NCI-H2227 (cell line): Measurements from ENCODE around the gene CERS6.

ENCODE experiments used
- DNase-seq: peaks from one replicate; lab custom pipeline; 2025; ENCODE audit not compliant: unreplicated experiment; lab: John Stamatoyannopoulos, UW

Gene CERS6

DNA sequence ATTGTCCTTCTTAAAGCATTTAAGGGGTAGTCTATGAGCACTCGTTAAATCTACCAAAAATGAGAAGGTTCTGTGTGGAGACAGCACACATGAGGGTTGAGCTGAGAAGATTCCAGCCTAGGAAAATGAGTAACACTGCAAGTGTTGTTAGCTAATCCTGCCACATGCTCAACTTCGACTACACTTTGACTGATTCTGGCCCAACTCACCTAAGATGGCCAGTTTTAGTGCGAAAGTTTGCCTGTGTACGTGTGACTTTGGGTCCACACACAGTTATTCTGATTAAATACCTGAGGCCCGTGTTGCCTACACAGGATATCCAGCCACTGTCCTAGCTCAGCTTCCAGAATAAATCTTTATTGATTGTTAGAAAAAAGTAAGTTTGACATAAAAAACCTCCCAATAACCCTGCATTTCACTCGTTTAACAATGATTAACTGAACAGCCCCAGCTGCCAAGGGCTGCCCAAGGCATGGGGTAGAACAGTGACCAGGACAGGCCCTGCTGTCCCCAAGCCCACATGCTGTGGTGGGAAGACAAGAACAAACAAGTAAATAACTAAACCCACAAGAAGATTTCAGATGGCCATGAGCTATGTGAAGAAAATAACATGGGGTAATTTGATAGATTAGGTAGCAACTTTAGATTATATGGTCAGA, 14.7 kb upstream of the CERS6 start:
- DNase-seq = no peak

DNA sequence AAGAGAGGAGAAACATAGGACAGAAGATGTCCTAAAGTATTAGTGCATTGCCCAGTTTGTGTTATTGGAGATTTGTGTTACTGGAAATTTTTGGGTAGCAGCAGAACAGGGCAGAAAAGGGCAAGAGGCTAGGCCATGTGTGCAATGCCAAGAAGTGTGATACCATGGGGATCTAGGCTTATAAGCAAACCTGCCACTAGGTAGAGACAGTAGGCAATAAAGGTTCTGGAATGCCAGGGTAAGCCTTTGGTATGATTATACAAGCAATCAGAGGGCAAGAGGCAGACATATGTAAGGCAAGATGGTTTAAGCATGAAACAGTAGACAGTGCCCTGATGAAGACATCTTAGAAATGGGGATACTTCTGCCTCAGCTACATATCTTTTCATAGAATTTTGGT, 12.3 kb upstream of the CERS6 start:
- DNase-seq = no peak

DNA sequence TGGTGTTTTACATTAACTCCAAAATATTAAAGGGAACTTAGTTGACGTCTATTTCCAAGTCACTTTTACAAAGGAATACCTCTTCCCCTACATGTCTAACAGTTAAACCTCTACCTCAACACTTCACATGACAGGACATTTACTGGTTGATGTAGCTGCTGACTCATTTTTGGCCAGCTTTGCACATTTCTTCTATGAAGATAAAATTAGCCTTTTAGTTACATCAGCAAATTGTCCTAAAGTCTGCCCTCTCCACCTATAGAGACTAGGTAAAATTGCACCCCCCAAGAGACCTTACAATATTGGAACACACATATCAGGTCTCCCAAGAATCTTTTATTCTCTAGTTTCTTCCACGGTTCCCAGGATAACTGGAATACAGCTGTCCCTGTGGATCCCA, 10.1 kb upstream of the CERS6 start:
- no peak for DNase-seq

DNA sequence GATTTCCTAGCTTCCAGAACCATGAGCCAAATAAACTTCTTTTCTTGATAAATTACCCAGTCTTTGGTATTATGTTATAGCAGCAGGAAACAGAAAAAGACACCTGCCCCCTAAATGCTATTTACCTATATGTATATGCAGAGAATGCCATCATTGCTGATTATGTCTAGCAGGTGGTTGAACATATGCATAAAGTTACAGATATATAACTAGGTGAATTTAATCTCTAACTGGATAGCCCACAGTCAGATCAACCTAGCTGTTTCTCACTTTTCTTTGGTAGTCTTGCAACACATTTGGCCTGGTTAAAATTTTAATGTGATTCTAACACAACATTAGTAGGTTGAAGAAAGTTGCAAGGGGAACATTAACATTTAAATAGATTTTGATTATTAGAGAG, 7.1 kb upstream of the CERS6 start:
- DNase-seq = no peak

DNA sequence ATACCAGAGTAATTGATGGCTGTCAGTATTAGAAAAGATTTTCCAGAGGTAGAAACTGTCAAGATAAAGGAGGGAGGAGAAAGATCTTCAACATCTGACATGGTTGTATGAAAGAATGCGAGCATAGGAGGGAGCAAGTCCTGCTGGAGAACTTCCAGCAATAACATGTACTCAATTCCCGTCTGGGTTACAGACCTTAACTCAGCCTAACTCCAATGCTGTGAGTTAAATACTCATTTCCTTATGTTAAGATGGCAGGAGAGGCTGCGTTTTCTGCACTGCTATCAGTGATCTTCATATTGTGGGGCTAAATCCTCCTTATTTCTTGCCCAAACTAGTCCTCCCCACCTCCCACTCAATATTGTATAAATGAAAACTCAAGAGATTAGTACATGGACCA, 6.7 kb upstream of the CERS6 start:
- no peak for DNase-seq

DNA sequence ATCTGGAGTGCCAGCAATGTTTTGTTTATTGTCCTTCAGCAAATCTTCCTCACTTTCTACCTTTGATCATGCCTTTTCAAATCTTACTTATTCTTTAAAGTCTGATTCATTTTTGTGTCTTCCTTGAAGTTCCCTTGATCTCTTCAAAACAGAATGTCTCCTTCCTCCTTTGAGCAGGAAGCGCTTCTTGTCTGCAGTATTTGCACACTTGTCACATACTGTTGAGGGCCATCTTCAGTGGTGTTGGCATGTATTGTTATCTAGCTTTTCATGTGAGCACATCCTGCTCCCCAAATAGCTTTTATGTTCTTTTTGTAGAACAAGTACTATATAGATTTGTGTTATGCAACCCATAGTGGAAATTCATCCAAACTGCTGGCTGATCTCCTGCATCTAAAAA, 5.9 kb upstream of the CERS6 start:
- no peak for DNase-seq

DNA sequence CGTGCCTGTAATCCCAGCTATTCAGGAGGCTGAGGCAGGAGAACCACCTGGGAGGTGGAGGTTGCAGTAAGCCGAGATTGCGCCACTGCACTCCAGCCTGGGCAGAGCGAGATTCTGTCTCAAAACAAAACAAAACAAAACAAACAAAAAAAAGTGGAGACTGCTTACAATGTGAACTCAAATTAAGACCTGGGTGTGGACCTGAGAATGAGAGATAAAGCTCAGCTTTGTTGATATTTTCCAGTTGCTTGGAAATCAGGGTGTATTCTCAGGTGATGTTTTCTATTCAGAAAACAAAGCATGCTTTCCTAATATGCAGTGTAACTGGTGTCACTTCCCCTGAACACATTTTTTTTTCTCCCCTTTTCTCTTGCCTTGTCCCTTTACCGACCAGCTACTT, 5.3 kb upstream of the CERS6 start:
- DNase-seq = no peak

DNA sequence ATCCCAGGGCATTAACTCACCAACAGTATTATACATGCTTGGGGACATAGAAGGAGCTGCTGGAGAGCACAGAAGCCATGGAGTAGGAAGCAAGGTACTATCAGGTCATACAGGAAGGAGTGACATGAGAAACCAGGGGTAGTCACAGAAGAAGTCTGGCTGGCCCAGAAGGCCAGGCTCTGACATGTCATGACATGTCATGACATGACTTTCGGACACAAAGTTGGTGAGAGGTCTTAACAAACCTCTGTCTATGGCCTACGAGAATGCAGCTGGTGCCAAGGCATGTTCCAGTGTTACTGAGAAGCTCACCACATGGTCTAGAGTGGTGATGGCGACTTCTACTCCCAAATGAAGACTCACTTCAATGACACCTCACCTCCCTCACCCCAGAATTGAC, 3.3 kb upstream of the CERS6 start:
- DNase-seq = no peak

DNA sequence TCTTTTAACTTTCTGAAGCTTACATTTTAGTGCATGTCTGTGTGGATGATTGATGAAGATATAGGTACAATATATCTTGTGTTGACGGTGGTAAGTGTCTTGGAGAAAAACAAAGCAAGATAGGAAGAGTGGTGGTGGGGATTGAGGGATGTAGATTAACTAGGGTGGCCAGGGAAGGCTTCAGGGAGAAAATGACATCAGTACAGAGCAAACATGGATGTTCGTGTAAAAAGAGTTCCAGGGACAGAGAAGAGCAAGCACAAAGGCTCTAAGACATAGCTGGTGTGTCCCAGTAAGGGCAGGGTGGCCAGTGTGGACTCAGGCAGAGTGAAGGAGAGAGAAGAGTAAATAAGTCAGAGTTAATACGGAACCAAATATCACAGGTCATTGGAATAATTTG, 2.7 kb upstream of the CERS6 start:
- DNase-seq = no peak

DNA sequence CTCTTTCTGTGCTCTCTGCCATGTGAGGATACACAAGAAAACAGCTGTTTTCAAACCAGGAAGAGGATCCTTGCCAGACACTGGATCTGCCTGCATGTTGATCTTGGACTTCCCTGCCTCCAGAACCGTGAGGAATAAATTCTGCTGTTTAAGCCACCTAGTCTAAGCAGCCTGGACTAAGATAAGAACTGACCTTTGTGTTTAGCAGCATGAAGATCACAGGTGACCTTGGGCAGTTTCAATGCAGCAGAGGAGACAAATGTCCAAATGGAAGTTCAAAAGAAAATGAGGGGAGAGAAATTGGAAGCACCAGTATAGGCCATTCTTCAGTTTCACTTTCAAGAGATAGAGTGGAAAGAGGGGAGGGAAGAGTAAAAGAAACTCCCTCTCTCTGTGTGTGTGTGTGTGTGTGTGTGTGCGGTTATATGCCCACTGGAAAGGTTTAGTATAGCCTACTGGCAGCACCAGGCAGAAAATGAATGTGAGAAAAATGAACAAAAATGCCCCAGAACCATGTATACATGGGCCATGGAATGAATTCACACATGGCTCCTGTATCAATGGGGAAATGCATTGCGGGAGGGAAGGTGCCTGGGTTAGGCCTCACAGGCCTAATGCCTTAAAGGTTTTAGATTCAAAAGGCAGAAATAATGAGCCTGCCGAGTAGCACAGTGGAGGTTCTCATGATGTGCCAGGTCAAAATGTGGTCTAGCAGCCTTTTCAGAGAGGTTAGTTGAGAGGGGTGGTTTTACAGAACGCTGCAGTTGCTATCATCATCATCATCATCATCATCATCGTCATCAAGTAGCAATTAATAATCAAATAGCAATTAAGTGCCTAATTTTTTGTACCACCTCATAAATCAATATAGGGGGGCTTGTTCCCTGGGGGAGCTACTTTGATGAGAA, 1.1 kb upstream of the CERS6 start:
- DNase-seq = peak; percentile 17

DNA sequence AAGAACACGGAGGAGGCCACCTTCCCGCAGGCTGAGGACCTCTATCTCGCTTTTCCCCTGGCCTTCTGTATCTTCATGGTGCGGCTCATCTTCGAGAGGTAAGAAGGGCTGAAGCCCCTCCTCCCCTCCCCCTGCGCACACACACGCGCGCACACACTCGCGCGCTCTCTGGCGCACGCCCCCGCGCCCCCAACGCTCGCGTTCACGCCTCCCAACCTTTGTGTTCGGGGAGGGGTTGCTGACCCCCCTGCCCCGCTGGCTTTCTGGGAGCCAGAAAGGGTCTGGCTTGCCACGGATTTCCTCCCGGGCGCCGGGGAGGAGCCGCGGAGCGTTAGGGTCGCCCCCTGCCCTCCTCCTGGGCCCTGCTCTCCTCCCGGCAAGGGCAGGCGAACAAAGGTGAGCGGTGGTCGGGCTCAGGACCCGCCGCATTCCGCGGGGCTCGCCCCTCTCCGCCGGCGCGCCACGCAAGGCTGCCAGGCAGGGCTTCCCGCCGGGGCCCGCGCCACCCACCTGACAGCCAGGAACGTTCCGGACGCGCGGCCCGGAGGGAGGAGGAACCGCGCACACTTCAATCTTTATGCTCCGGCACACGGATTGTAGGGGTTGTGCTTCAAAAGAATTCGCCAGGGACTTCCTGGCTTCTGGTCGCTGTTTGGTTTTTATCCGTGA, 583 bp downstream of the CERS6 start:
- DNase-seq = peak; percentile 82

DNA sequence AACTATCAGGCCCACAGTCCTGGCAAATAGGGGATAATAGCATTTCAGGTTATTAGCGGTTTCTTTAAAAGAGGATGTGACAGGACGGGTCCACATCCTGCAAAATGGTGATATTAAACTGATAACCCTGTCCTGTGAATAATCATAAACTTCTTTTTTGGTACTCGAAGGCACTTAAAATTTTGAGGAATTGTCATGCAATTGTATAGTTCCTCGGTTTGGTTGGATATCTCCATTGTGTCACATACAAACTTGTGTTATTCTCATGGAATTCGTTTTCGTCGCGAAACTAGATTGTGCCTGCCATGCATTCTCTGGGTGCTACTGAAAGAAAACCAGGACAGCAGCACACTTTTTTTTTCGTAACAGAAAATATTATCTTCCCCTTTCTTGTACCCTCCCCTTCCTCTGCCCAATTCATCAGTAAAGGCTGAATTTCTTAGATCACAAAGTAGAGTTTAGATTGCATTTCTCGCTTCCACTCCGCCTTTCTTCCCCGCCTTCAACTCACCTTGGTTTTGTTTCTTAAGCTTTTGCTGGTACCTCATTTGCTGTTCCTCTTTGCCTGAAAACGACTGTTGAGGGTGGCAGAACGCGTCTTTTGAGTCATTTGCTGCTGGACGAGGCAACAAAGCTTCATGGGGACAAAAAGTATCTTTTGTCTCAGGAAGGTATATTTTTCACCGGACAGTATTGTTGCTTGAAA, 1.3 kb downstream of the CERS6 start:
- no peak for DNase-seq

DNA sequence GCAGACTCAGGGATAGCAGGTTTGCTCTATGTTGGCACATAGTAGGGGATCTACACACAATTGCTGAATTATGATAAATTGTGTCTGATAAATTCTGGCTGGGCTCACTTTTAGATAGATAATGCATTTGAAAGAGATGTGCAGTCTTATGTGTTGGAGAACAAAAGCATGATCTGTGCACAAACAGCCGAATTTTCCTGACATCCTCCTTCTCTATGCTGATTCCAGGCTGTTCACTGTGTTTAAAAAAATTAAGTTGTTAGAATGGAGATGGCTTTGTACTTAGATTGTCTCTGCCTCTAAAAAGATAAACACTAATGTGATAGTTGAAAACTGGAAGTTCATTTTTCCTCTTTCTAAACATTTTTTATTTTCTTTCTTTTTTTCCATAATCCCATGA, 2.1 kb downstream of the CERS6 start:
- no peak for DNase-seq

DNA sequence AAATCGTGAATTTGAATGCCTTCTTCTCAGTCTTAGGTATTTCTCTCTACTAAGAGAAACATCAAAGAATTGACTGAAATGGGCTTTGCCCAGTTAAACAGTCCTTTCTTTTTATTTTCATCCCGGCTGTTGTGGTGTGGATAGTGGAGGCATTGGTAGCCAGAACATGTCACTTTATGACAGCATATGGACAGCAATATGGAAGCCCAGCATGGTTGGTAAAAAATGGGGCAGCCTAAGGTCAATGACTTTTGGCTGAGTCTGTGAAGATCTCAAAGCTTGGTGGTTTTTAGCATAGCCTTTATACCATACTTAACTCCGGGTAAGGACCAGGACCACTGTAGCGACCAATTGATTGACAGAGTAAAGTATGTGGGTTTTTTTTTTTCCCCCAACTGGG, 3.2 kb downstream of the CERS6 start:
- DNase-seq = no peak

DNA sequence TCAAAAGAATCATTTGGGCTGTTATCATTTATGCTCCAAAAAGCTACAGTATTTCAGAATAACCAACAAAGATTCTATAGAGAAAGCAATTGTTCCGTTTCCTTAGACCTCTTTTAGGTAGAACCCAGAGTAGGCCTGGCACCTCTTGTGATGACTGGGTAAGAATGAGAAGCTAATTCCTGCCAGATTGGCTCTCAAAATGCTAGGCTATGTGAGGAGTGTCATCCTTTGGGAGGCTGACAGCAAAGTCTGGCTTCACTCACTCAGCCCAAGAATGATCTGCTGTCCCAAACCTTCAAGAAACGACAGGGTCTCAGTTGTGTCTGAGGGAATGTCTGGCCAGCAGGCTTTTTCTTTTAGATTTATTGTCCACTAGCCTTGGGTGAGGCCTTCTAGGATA, 4.5 kb downstream of the CERS6 start:
- no peak for DNase-seq

DNA sequence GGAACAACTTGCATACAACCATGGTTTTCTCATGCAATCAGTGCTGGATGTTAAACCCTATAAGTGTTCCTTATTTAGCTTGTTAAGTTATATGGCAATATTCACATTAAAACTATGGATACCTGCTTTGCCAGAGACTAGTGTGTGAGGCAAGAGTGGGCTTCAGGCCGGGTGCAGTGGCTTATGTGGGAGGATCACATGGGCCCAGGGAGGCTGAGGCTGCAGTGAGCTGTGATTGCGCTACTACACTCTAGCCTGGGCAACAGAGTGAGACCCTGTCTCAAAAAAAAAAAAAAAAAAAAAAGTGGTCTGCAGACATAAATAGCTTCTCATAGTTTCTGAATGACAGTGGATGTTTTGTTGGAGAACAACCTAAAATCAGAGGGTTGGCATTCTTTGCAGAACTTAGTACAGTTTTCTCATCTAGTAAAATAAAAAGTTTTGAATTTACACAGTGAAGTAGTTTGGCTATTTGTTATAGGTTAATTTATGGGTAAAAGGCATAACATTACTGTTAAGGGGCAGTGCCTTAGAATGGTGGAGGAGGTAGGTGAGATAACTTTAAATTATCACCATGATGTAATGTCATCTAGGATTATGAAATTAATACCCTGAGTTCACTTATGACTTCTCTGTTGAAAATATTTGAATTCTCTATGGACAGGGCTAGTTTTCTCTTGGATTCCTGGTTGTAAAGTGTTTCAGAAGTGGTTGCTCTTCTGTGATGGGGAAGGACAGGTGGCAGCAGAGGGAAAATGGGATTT, 5.3 kb downstream of the CERS6 start:
- DNase-seq = no peak

DNA sequence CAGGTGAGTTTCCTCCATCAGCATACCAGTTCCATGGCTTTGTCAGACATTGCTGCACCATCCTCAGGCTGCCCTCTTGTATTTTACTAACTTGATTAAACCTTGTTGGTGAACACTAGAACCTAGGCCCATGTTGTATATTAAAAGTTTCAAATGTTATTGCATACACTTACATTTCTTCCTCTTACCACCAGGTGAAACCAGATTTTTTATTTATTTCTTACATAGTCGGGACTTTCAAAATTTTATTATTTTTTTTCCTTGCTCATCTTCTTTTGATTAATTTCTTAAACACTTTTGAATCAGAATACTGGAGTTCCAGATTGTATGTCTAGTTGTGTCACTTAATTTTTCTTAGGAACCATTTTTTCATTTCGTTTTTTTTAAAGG, 5.9 kb downstream of the CERS6 start:
- DNase-seq = no peak

DNA sequence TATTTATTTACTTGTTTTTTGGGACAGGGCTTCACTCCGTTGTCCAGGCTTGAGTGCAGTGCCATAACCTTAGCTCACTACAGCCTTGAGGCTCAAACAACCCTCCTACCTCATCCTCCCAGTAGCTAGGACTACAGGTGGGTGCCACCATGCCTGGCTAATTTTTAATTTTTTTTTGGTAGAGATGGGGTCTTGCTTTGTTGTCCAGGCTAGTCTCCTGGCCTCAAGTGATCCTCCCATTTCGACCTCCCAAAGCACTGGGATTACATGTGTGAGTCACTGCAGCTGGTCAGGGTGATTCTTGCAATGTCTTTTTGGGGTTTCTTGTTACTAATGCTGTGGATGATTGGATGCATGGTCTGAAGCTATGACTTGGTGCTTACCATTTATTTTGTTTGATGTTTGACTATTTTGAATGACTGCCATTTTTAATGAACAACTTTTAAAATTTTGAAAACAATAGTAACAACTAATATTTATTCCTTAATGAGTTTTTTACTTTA, 6.5 kb downstream of the CERS6 start:
- DNase-seq = no peak

DNA sequence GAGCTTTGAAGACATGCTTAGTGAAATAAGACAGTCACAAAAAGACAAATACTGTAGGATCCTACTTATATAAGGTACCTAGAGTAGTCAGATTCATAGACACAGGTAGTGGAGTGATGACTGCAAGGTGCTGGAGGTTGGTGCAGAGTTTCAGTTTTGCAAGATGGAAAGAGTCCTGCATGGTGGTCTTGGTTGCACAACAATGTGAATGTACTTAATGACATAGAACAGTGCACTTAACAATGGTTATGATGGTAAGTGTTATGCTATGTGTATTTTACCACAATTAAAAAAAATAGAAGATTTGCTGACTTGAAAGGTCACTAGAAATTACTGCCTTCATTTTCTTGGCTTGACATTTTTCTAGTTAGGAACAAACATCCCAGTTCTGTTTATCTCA, 9.5 kb downstream of the CERS6 start:
- DNase-seq = no peak

DNA sequence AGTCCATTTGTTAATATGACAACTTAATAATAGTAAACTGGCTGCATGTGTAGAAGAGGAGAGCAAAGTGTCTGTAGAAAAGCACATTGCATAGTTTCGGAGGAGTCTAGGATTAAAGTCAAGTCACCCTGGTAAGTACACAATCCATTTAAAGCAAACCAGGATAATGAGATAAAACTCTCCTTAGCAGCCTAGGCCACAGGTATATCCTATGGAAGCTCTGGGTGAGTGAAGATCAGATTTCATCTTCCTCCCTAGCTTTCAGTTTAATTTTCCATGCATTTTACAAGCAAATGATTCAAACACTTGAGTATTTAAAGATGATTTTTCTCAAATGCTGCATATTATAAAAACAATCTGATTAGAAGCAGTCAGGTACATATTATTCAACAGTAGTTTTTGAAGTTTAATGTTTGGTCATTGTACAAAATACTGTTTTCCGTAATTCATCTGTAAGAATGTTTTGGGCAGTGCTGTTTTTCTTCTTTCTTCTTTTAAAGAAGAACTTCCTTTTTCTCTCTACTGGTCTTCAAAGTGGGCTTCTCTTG, 10.2 kb downstream of the CERS6 start:
- no peak for DNase-seq
